Astrocyte of the spinal cord (primary cell): ENCODE measurements around the gene PPIC.

Experiments
- DNase-seq: peaks from one replicate; pipeline ENCODE4 v3.0.0; 2011; ENCODE audit warnings: low read depth, low spot score
- H3K4me3 ChIP-seq: 2 replicates; pipeline ENCODE4 v1.5.1; 2011; ENCODE audit warnings: low read depth, mild to moderate bottlenecking, low read length, moderate library complexity
- CTCF ChIP-seq: IDR thresholded peaks from 2 replicates; pipeline ENCODE4 v1.5.1; 2012; ENCODE audit warnings: low read depth, mild to moderate bottlenecking, low read length, inconsistent platforms
- in situ Hi-C: cut with HindIII; loops from 2 replicates; pipeline ENCODE4 v1.10.0; 2017; ENCODE audit warnings: low sequenced_read_pairs

PPIC gene

GRCh38 chr5:122999947-123000563, 36.5 kb downstream of the PPIC start:
- no peak overlapping the region for H3K4me3 ChIP-seq
- peak; percentile 46 for TF ChIP-seq CTCF
- DNase-seq, result peak; percentile 25
- in situ Hi-C loops, result no loop called here

- in situ Hi-C loops, result no loop called here
- no peak for DNase-seq
Observed at GRCh38 chr5:122997294-122997693, 39.2 kb downstream of the PPIC start.

GRCh38 chr5:122996091-122996490, 40.4 kb downstream of the PPIC start:
- no peak overlapping the region for H3K4me3 ChIP-seq
- no peak for TF ChIP-seq CTCF
- no peak for DNase-seq
- in situ Hi-C loops, result no loop called here

More at GRCh38 chr5:122997294-122997693, 39.2 kb downstream of the PPIC start:
- H3K4me3 ChIP-seq, result no peak overlapping the region
- no peak for TF ChIP-seq CTCF

- no peak for DNase-seq
- TF ChIP-seq CTCF, result no peak
- no peak overlapping the region for H3K4me3 ChIP-seq
- in situ Hi-C loops, result no loop called here
Observed at GRCh38 chr5:122985954-122986721, 50.4 kb downstream of the PPIC start.

GRCh38 chr5:122985006-122985700, 51.4 kb downstream of the PPIC start:
- in situ Hi-C loops, result no loop called here
- no peak for TF ChIP-seq CTCF
- H3K4me3 ChIP-seq, result no peak overlapping the region
- no peak for DNase-seq

GRCh38 chr5:122984425-122984824, 52.1 kb downstream of the PPIC start:
- no peak for TF ChIP-seq CTCF
- no peak overlapping the region for H3K4me3 ChIP-seq
- no peak for DNase-seq
- in situ Hi-C loops, result no loop called here
